ENCODE measurements around the gene MOB1A.

Gene MOB1A

GRCh38 chr2:74178211-74179062 lies at the start of gene MOB1A:
Gene MOB1A, minus strand, starts transcription at chr2:74178879. Its CDS starts 205 bp downstream, at chr2:74178674.
- H3K9me3 ChIP-seq (ENCODE audit: insufficient read depth, low read depth, low read length) = no peaks in the 10 kb centered on the region

GRCh38 chr2:74227646-74228045 lies 49.0 kb upstream of the MOB1A start:
- Histone ChIP-seq H3K36me3 (ENCODE audit: insufficient read depth, low read depth, low read length) (no peaks in the 10 kb centered on the region), H3K27ac (ENCODE audit: low read length) (no peak overlapping the region), H3K4me1 (ENCODE audit: insufficient read depth, low read length) (no peaks in the 10 kb centered on the region), H3K9ac (ENCODE audit: low read depth, low read length) (no peak overlapping the region), H3K9me3 (ENCODE audit: insufficient read depth, low read depth, low read length) (no peaks in the 10 kb centered on the region), H3K27me3 (ENCODE audit: insufficient read depth, low read length) (no peaks in the 10 kb centered on the region), H3K4me3 (ENCODE audit: low read length) (no peak overlapping the region)

More at GRCh38 chr2:74178211-74179062, at the start of gene MOB1A:
- H3K36me3 ChIP-seq (ENCODE audit: insufficient read depth, low read depth, low read length) = 0 out of 2 replicates have a peak, but pooled peaks cover 5% of the 10 kb centered on the region
- peak within 1 kb of the TSS; percentile 58 for H3K27ac ChIP-seq (ENCODE audit: low read length)
- H3K9ac ChIP-seq (ENCODE audit: low read depth, low read length) = peak within 1 kb of the TSS; percentile 96
- H3K27me3 ChIP-seq (ENCODE audit: insufficient read depth, low read length) = no peaks in the 10 kb centered on the region
- H3K4me1 ChIP-seq (ENCODE audit: insufficient read depth, low read length) = peaks cover 7% of the 10 kb centered on the region; the same call in 1 of the 2 replicates
- peak within 1 kb of the TSS; percentile 97 for H3K4me3 ChIP-seq (ENCODE audit: low read length)

- H3K9me3 ChIP-seq (ENCODE audit: insufficient read depth, low read depth, low read length) = no peaks in the 10 kb centered on the region
- no peak overlapping the region for H3K27ac ChIP-seq (ENCODE audit: low read length)
- H3K27me3 ChIP-seq (ENCODE audit: insufficient read depth, low read length) = no peaks in the 10 kb centered on the region
- H3K9ac ChIP-seq (ENCODE audit: low read depth, low read length) = no peak overlapping the region
- no peaks in the 10 kb centered on the region for H3K4me1 ChIP-seq (ENCODE audit: insufficient read depth, low read length)
- no peaks in the 10 kb centered on the region for H3K36me3 ChIP-seq (ENCODE audit: insufficient read depth, low read depth, low read length)
- no peak overlapping the region for H3K4me3 ChIP-seq (ENCODE audit: low read length)
These were observed 48.1 kb upstream of the MOB1A start for GRCh38 chr2:74226648-74227213.

DNA sequence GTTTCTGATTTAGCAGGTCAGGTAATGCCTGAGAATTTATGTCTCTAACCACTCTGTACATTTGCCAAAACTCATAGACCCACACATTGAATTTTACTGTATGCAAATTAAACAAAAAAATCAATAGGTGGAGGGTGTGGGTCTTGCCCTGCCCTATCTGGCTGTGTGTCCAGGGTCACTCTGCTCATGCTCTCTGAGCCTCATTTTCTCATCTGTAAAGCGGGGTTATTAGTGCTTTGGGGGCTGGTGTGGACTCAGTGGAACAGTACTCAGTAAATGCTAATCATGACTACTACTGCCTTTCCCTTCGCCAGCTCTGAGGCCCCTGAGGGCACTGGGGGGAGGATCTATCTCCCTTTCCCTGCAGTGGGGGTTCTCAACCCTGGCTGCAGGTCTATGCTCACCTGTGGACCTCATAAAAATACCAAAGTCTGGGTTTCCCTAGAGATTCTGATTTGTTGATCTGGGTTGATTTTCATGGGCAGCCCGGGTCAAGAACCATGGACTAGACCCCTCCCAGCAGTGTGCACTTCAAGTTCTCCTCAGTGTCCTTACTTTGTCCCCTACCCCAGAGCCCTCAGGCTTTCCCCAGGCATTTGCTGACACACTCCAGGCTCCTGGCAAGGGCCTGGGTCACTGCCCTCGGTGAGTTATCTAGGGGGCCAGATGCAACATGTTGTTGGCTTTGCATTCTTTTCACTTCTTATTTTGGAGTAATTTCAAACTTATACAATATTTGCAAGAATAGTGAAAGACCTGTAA lies 47.2 kb upstream of the MOB1A start:
- Histone ChIP-seq H3K27me3 (ENCODE audit: insufficient read depth, low read length) (no peaks in the 10 kb centered on the region), H3K4me3 (ENCODE audit: low read length) (no peak overlapping the region), H3K4me1 (ENCODE audit: insufficient read depth, low read length) (no peaks in the 10 kb centered on the region), H3K27ac (ENCODE audit: low read length) (no peak overlapping the region), H3K9ac (ENCODE audit: low read depth, low read length) (no peak overlapping the region), H3K36me3 (ENCODE audit: insufficient read depth, low read depth, low read length) (no peaks in the 10 kb centered on the region), H3K9me3 (ENCODE audit: insufficient read depth, low read depth, low read length) (no peaks in the 10 kb centered on the region)

DNA sequence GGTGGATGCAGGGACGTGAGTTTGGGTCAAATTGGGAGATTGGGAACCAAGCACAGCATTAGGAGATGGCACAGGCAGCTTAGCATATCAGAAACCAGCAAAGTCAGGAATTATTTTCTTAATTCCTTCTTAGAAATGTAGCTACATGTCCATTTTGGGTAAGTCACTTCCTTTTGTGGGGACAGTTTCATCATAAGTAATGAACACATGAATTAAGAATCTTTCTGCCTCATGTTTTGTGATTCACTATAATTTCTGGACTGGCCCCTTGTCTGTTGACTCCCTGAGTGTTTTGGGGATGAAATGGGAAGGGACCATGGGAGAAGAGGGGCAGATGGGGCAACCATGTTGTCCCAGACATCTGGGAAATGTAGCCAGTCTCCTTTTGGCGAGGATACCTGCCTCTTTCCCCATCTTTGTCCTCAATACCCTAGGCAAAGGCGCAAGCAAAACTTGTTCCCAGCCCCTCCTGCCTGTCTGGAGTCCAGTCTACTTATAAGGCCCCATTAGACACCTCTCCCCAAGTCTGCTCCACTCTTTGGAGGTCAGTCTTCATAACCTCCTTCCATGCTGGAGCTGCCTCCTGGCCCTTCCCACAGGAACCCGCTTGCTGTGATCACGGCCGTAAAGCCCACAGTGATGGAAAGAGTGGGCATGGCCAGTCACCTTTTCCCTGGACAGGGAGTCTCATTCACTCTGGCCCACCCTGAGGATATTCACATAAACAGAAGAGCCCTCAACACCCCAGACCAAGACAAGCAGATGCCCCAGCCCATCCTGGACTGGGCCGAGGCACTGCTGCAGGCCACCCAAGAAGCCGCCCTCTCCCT lies 45.5 kb upstream of the MOB1A start:
- Histone ChIP-seq H3K9ac (ENCODE audit: low read depth, low read length) (no peak overlapping the region), H3K4me1 (ENCODE audit: insufficient read depth, low read length) (no peaks in the 10 kb centered on the region), H3K27me3 (ENCODE audit: insufficient read depth, low read length) (no peaks in the 10 kb centered on the region), H3K4me3 (ENCODE audit: low read length) (no peak overlapping the region), H3K9me3 (ENCODE audit: insufficient read depth, low read depth, low read length) (no peaks in the 10 kb centered on the region), H3K27ac (ENCODE audit: low read length) (no peak overlapping the region), H3K36me3 (ENCODE audit: insufficient read depth, low read depth, low read length) (peaks cover 9% of the 10 kb centered on the region)

DNA sequence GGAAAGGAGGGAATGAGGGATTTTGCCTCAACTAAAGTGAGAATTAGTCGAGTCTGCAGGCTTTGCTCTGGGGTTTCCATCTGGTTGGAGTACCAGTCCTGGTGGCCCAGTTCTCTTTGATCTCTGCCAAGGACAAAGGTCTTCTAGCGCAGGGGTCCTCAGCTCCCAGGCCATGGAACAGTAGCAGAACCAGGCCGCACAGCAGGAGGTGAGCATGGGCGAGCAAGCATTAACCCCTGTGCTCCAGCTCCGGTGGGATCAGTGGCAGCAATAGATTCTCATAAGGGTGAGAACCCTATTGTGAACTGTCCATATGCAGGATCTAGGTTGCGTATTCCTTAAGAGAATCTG lies 43.6 kb upstream of the MOB1A start:
- H3K36me3 ChIP-seq (ENCODE audit: insufficient read depth, low read depth, low read length) = peaks cover 28% of the 10 kb centered on the region
- H3K4me1 ChIP-seq (ENCODE audit: insufficient read depth, low read length) = no peaks in the 10 kb centered on the region
- no peak overlapping the region for H3K9ac ChIP-seq (ENCODE audit: low read depth, low read length)
- no peak overlapping the region for H3K4me3 ChIP-seq (ENCODE audit: low read length)
- no peaks in the 10 kb centered on the region for H3K27me3 ChIP-seq (ENCODE audit: insufficient read depth, low read length)
- H3K27ac ChIP-seq (ENCODE audit: low read length) = no peak overlapping the region
- no peaks in the 10 kb centered on the region for H3K9me3 ChIP-seq (ENCODE audit: insufficient read depth, low read depth, low read length)

- Histone ChIP-seq H3K4me1 (ENCODE audit: insufficient read depth, low read length) (no peaks in the 10 kb centered on the region), H3K36me3 (ENCODE audit: insufficient read depth, low read depth, low read length) (peaks cover 33% of the 10 kb centered on the region), H3K27ac (ENCODE audit: low read length) (no peak overlapping the region), H3K4me3 (ENCODE audit: low read length) (no peak overlapping the region), H3K9me3 (ENCODE audit: insufficient read depth, low read depth, low read length) (no peaks in the 10 kb centered on the region), H3K9ac (ENCODE audit: low read depth, low read length) (no peak overlapping the region), H3K27me3 (ENCODE audit: insufficient read depth, low read length) (no peaks in the 10 kb centered on the region)
These were observed 43.1 kb upstream of the MOB1A start for GRCh38 chr2:74221604-74222299.

- H3K36me3 ChIP-seq (ENCODE audit: insufficient read depth, low read depth, low read length) = peaks cover 40% of the 10 kb centered on the region
- H3K27me3 ChIP-seq (ENCODE audit: insufficient read depth, low read length) = no peaks in the 10 kb centered on the region
- no peak overlapping the region for H3K9ac ChIP-seq (ENCODE audit: low read depth, low read length)
- no peaks in the 10 kb centered on the region for H3K9me3 ChIP-seq (ENCODE audit: insufficient read depth, low read depth, low read length)
- H3K4me3 ChIP-seq (ENCODE audit: low read length) = no peak overlapping the region
- H3K4me1 ChIP-seq (ENCODE audit: insufficient read depth, low read length) = no peaks in the 10 kb centered on the region
- no peak overlapping the region for H3K27ac ChIP-seq (ENCODE audit: low read length)
These were observed 42.4 kb upstream of the MOB1A start for GRCh38 chr2:74221091-74221490.

DNA sequence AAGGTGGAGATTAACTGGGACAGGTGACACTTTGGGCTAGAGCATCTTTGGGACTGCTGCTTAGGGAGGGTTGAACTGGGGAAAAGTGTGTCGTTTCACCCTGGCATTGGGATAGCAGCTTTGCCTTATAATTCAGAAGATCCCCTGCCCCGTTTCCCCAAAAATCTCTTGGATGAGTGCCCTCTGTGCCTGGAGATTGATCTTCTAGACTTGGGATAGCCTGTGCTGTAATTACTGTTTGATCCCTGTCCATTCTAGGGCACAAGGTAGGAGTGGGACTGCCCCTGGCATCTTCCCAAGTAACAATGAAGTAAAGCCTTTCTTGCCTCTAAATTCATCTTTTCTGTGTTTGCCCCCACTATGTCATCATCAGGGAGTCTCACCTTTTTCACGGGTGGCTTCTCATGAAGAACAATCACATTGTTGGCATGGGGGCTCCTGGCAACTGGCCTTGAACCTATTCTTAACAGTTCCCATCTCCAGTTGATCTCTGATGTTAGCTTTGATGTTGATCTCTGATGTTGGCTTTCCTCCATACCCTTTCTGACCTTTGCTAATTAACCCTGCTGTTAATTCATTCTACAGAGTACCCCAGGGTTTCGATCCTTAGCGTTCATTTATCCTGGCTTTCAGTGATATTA lies 41.3 kb upstream of the MOB1A start:
- peaks cover 51% of the 10 kb centered on the region for H3K36me3 ChIP-seq (ENCODE audit: insufficient read depth, low read depth, low read length)
- H3K4me3 ChIP-seq (ENCODE audit: low read length) = no peak overlapping the region
- no peaks in the 10 kb centered on the region for H3K27me3 ChIP-seq (ENCODE audit: insufficient read depth, low read length)
- H3K27ac ChIP-seq (ENCODE audit: low read length) = no peak overlapping the region
- no peak overlapping the region for H3K9ac ChIP-seq (ENCODE audit: low read depth, low read length)
- H3K4me1 ChIP-seq (ENCODE audit: insufficient read depth, low read length) = no peaks in the 10 kb centered on the region
- no peaks in the 10 kb centered on the region for H3K9me3 ChIP-seq (ENCODE audit: insufficient read depth, low read depth, low read length)

GRCh38 chr2:74216642-74217041 lies 38.0 kb upstream of the MOB1A start:
- H3K27me3 ChIP-seq (ENCODE audit: insufficient read depth, low read length) = no peaks in the 10 kb centered on the region
- H3K4me3 ChIP-seq (ENCODE audit: low read length) = no peak overlapping the region
- H3K27ac ChIP-seq (ENCODE audit: low read length) = no peak overlapping the region
- no peaks in the 10 kb centered on the region for H3K4me1 ChIP-seq (ENCODE audit: insufficient read depth, low read length)
- peaks cover 85% of the 10 kb centered on the region for H3K36me3 ChIP-seq (ENCODE audit: insufficient read depth, low read depth, low read length)
- H3K9me3 ChIP-seq (ENCODE audit: insufficient read depth, low read depth, low read length) = no peaks in the 10 kb centered on the region
- no peak overlapping the region for H3K9ac ChIP-seq (ENCODE audit: low read depth, low read length)
